Renal cortex interstitium (tissue), 11 donors: ENCODE measurements around the gene CCDC78. TPM values are rescaled to one million over a fixed set of nuclear protein-coding genes. Genes with fewer than 3 reads are reported as not detected.

Source experiments
- DNase-seq, 11 donors: peaks; one replicate each; pipeline ENCODE4 v3.0.0-alpha.2; 2013; ENCODE audit warnings: low read depth in 9 of 11, low spot score in 4 of 11; ENCODE audit errors: extremely low read depth in 1 of 11
- polyA plus RNA-seq, 3 donors: library from polyadenylated mRNA; unstranded; fragments of 120-200 nt; gene quantifications; one replicate each; pipeline ENCODE4 v1.2.1, GENCODE V29; 2013; ENCODE audit not compliant: insufficient read length in 3 of 3

CCDC78 gene
- polyA plus RNA-seq, 3 donors, result 1.5 to 3.6 (median 3.1) TPM

GRCh38 chr16:728131-728889, 2.1 kb upstream of the CCDC78 start:
- no peak for DNase-seq

- no peak for DNase-seq
Observed at GRCh38 chr16:727291-727977, 1.2 kb upstream of the CCDC78 start.

- DNase-seq, result no peak
Observed at GRCh38 chr16:726188-726437, 130 bp downstream of the CCDC78 start.

- no peak for DNase-seq
Observed at GRCh38 chr16:725463-726187, 618 bp downstream of the CCDC78 start.

GRCh38 chr16:725041-725376, 1.2 kb downstream of the CCDC78 start:
- DNase-seq, result no peak

- no peak for DNase-seq
Observed at GRCh38 chr16:724188-725040, 1.8 kb downstream of the CCDC78 start.

GRCh38 chr16:723695-724094, 2.5 kb downstream of the CCDC78 start:
- DNase-seq, result no peak

GRCh38 chr16:722835-723633, 3.2 kb downstream of the CCDC78 start:
- DNase-seq, result no peak

- no peak for DNase-seq
Observed at GRCh38 chr16:721765-722540, 4.3 kb downstream of the CCDC78 start.

- peak in 6 of 11 donors; percentile 55 to 82 (median 74) for DNase-seq
Observed at GRCh38 chr16:720990-721764, 5.1 kb downstream of the CCDC78 start, which contains the start of gene ANTKMT. Gene ANTKMT (plus strand): TSS chr16:721146. CDS start chr16:721275, 129 bp downstream.

GRCh38 chr16:720447-720989, 5.7 kb downstream of the CCDC78 start:
- peak in 3 of 11 donors; percentile 56 to 68 (median 67) for DNase-seq

- no peak for DNase-seq
Observed at GRCh38 chr16:719815-720446, 6.3 kb downstream of the CCDC78 start.

- DNase-seq, result no peak
Observed at GRCh38 chr16:718922-719321, 7.3 kb downstream of the CCDC78 start.

- no peak for DNase-seq
Observed at GRCh38 chr16:718389-718788, 7.9 kb downstream of the CCDC78 start.

- no peak for DNase-seq
Observed at GRCh38 chr16:717450-718245, 8.6 kb downstream of the CCDC78 start.
